HL-60/S4 treated with phorbol 12-myristate 13-acetate at 8.2 ng/mL for 4 days and 3 days (cell line): ENCODE data around the gene PDE4B.

ENCODE experiments used
- in situ Hi-C: fragments of 300-500 bp; cut with MboI; formaldehyde crosslinking; loops from 2 replicates; pipeline ENCODE4 v1.15.0; 2022; ENCODE audit warnings: low sequenced_read_pairs

The PDE4B gene

GRCh38 chr1:65949230-65949626 lies 156.5 kb downstream of the PDE4B start:
- in situ Hi-C loops, result no loop called here

GRCh38 chr1:65949933-65950332 lies 157.2 kb downstream of the PDE4B start:
- in situ Hi-C loops, result loop anchor here (25.0 kb wide), 2 partner anchors 287 to 512 kb away; no protein-coding TSS in a partner anchor

GRCh38 chr1:65952696-65953095 lies 160.0 kb downstream of the PDE4B start:
- in situ Hi-C loops, result loop anchor here (25.0 kb wide), 2 partner anchors 285 to 510 kb away; no protein-coding TSS in a partner anchor

GRCh38 chr1:65953170-65953569 lies 160.5 kb downstream of the PDE4B start:
- in situ Hi-C loops, result loop anchor here (25.0 kb wide), 2 partner anchors 284 to 509 kb away; no protein-coding TSS in a partner anchor

- in situ Hi-C loops, result loop anchor here (25.0 kb wide), 2 partner anchors 282 to 507 kb away; no protein-coding TSS in a partner anchor
These were observed 162.4 kb downstream of the PDE4B start for GRCh38 chr1:65955071-65955470.

GRCh38 chr1:65955503-65955902 lies 162.8 kb downstream of the PDE4B start:
- in situ Hi-C loops, result loop anchor here (25.0 kb wide), 2 partner anchors 282 to 507 kb away; no protein-coding TSS in a partner anchor

- in situ Hi-C loops, result loop anchor here (25.0 kb wide), 2 partner anchors 279 to 504 kb away; no protein-coding TSS in a partner anchor
These were observed 166.1 kb downstream of the PDE4B start for GRCh38 chr1:65958561-65959350.

- in situ Hi-C loops, result loop anchor here (25.0 kb wide), 2 partner anchors 277 to 502 kb away; no protein-coding TSS in a partner anchor
These were observed 167.3 kb downstream of the PDE4B start for GRCh38 chr1:65959896-65960567.

- in situ Hi-C loops, result loop anchor here (25.0 kb wide), 2 partner anchors 274 to 499 kb away; no protein-coding TSS in a partner anchor
These were observed 170.6 kb downstream of the PDE4B start for GRCh38 chr1:65963156-65963888.

GRCh38 chr1:65964123-65964522 lies 171.4 kb downstream of the PDE4B start:
- in situ Hi-C loops, result loop anchor here (25.0 kb wide), 2 partner anchors 273 to 498 kb away; no protein-coding TSS in a partner anchor

GRCh38 chr1:65965112-65965996 lies 172.7 kb downstream of the PDE4B start:
- in situ Hi-C loops, result loop anchor here (25.0 kb wide), 2 partner anchors 272 to 497 kb away; no protein-coding TSS in a partner anchor

- in situ Hi-C loops, result loop anchor here (25.0 kb wide), 2 partner anchors 270 to 495 kb away; no protein-coding TSS in a partner anchor
These were observed 174.8 kb downstream of the PDE4B start for GRCh38 chr1:65967492-65967891.

- in situ Hi-C loops, result loop anchor here (25.0 kb wide), 2 partner anchors 266 to 491 kb away; no protein-coding TSS in a partner anchor
These were observed 178.9 kb downstream of the PDE4B start for GRCh38 chr1:65971547-65971946.

GRCh38 chr1:65975708-65976107 lies 183.0 kb downstream of the PDE4B start:
- in situ Hi-C loops, result no loop called here

- in situ Hi-C loops, result no loop called here
These were observed 186.7 kb downstream of the PDE4B start for GRCh38 chr1:65979136-65980044.

GRCh38 chr1:65980237-65980636 lies 187.5 kb downstream of the PDE4B start:
- in situ Hi-C loops, result no loop called here

- in situ Hi-C loops, result no loop called here
These were observed 190.8 kb downstream of the PDE4B start for GRCh38 chr1:65983500-65983899.

GRCh38 chr1:65985393-65986066 lies 192.8 kb downstream of the PDE4B start:
- in situ Hi-C loops, result no loop called here
